HG02840 (cell line): Measurements from ENCODE around the gene MAPK8IP2.
"Not testable (repeated sequence)": the region's sequence is repeated elsewhere in the genome, so short reads cannot be mapped to it uniquely, and the experiment has no call there.

Experiments
- ATAC-seq: cut with Tn5 transposase; IDR thresholded peaks from one replicate; pipeline ENCODE4 v1.9.1; 2021; ENCODE audit warnings: mild to moderate bottlenecking, moderate library complexity, moderate number of reproducible peaks; ENCODE audit not compliant: unreplicated experiment, low FRiP score

Gene MAPK8IP2

DNA sequence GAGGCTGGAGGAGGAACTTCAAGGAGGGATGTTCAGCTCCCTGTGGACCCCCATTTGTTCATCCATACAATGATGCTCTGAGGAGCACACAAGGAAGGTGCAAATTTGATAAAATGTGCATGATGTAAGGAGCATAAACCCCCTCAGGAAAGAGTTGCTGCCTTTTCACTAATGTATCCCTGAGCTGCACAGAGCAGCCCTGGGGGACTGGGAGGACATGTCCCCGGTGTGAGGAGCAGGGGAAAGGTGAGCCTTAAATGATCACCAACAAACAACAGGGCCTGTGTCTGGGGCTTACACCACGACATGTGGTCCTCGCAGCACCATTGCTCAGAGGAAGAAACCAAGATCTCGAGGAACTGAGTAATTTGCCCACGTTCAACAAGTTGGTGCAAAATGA lies 3.5 kb upstream of the MAPK8IP2 start:
- ATAC-seq: no peak

DNA sequence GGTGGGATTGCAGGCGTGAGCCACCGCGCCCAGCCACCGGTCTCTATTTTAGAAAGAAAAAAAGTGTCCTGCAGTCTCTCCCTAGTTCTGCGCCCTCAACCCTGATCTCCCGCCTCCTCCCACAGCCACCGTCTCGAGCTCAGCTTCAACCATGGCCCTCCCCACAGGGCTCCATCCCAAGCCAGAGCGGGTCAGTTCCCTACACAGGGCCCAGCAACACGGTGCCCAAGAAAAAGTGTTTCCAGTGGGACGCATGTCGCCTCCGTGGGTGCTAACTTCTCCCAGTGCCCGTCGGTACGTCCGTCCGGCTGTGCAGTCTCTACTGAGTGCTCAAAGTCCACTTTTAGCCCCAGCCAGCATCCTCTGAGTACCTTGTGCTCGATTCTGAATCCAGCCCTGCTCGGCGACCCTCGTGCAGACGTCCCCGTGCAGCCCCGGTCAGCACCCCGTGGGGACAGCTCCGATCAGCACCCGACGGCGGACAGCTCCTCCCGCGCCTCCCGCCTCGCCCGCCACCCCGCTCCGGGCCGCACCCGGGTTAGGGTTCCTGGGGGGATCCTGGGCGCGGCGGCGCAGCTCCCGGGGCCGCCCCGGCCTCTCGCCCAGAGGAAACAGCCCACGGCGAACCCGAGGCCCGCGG lies 657 bp upstream of the MAPK8IP2 start:
- no peak for ATAC-seq

DNA sequence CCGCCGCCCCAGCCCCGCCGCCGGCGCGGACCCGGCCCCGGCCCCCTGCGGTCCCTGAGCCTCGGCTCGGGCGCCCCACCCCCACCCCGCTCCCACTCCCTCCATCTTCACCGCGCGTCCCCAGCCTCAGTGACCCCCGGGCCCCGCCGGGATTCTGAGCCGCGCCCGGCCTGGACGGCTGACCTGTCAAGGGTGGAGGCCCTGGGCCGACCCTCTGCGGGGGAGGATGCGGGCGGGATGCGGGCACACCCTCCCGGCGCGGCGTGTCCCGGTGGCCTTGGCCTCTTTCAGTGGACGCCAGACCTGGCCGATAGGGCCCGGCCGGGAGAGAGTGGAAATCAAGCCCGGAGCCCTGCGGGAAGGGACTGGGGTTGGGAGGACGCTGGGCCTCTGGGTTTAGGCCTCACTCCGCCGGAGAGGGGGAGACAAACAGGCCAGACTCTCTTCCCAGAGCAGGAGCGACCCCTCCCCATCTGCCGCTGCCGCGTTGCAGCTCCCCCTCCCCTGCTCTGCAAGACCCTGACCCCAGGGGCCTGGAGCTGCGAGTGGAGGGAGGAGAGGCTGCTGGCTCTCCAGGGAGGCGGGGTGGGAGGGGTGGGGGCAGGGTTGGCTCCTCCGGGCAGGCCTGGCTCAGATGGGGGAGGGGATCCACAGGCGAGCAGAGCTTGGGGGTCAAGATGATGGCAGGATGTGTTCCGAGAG lies 525 bp downstream of the MAPK8IP2 start:
- no peak for ATAC-seq

DNA sequence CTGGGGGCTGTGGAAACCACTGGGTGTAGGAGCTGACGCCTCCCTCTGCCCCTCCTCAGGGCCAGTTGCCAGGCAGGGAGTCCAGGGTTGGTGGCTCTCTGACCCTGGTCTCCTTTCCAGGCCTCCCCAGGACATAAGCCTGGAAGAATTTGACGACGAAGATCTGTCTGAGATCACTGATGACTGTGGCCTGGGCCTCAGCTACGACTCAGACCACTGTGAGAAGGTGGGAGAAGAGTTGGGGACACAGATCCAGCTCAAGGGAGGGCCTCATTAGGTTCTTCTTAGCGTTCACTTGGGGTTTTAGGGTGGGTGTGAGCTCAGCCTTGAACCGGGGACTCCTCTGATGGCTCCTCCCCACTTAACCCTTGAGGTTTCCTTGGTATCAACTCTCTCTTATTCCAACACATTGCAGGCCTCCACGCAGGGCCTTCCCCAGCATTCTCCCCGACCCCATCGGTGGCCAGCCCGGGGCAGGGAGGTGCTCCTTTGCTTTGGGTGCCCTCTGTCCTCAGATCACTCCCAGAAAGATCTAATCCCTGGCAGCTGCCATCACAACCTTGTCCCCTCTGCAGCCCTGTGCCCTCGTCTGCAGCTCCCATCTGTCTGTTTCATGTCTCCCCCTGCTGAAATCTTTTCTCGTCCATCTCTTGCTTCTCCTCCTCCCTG lies 1.2 kb downstream of the MAPK8IP2 start:
- ATAC-seq: no peak

DNA sequence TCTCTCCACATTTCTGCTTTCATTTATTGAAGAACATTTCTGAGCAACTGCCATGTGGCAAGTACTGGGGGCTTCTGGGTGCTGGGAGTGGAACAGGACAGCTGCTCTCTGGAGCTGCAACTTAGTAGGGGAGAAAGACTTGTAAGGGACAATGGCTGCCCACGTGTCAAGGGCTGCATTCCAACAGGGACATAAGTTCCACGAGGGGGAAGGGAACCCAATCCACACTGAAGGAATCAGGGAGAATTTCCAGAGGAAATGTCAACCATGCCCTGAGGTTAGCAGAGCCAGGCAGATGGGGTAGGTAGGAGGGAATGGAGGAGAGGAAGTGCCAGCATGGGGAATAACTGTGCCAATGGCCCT lies 1.7 kb downstream of the MAPK8IP2 start:
- no peak for ATAC-seq

DNA sequence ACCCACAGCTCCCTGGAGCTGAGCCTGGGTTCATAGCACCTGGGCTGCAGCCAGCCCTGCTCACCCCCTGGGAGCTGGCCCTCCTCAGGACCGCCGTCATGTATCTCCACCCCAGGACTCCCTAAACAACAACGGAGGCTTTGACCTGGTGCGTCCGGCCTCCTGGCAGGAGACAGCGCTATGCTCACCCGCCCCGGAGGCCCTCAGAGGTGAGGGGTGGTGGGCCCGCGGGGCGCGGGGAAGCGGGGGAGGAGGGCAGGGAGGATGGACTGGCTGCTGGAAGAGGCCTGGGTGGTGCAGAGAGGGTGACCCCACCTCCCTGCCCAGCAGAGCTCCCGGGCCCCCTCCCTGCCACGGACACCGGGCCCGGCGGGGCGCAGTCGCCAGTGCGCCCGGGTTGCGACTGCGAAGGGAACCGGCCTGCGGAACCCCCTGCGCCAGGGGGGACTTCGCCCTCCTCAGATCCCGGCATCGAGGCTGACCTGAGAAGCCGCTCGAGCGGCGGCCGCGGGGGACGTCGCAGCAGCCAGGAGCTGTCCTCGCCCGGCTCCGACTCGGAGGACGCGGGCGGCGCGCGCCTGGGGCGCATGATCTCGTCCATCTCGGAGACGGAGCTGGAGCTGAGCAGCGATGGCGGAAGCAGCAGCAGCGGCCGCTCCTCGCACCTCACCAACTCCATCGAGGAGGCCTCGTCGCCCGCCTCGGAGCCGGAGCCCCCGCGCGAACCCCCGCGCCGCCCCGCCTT lies 3.1 kb downstream of the MAPK8IP2 start:
- no peak for ATAC-seq

DNA sequence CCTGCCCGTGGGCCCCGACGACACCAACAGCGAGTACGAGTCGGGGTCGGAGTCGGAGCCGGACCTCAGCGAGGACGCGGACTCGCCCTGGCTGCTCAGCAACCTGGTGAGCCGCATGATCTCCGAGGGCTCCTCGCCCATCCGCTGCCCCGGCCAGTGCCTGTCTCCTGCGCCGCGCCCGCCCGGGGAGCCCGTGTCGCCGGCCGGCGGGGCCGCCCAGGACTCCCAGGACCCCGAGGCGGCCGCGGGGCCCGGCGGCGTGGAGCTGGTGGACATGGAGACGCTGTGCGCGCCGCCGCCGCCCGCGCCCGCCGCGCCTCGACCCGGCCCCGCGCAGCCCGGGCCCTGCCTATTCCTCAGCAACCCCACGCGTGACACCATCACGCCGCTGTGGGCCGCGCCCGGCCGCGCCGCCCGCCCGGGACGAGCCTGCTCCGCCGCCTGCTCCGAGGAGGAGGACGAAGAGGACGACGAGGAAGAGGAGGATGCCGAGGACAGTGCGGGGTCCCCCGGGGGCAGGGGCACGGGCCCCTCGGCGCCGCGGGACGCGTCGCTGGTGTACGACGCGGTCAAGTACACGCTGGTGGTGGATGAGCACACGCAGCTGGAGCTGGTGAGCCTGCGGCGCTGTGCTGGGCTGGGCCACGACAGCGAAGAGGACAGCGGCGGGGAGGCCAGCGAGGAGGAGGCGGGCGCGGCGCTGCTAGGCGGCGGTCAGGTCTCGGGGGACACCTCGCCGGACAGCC lies 3.8 kb downstream of the MAPK8IP2 start:
- no peak for ATAC-seq

DNA sequence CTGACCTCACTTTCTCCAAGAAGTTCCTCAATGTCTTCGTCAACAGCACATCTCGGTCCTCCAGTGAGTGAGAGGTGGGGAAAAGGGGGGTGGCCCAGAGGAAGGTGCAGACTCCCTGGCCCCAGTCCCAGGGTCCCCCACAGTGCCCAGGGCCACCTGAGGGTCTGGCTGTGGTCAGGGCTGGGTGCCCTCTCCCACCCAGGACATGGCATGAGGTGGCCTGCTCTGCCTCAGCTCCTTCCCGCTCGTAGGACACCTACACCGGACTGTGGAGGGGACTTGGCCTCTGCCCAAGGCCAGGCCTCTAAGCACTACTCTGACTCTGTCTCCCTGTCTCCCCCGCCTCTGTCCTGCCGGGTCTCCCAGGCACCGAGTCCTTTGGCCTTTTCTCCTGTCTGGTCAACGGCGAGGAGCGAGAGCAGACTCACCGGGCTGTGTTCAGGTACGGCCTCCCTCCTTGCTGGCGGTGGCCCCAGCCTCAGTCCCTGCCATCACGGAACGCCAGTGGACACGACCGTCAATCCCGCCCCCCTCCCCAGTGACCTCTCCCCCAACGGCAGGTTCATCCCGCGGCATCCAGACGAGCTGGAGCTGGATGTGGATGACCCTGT lies 4.5 kb downstream of the MAPK8IP2 start:
- no peak for ATAC-seq

DNA sequence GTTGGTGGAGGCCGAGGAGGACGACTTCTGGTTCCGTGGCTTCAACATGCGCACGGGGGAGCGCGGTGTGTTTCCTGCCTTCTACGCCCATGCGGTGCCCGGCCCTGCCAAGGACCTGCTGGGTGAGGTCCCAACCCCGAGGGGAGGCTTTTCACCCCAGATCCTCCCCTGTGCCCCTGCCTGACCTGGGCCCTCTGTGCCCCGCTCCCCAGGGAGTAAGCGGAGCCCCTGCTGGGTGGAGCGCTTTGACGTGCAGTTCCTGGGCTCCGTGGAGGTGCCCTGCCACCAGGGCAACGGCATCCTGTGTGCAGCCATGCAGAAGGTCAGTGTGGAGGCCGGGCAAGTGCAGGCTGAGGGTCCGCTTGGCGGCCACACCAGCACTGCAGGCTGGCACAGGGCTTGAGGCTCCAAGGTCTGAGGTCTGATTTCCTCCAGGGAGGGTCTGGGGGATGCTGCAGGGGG lies 5.1 kb downstream of the MAPK8IP2 start:
- no peak for ATAC-seq

DNA sequence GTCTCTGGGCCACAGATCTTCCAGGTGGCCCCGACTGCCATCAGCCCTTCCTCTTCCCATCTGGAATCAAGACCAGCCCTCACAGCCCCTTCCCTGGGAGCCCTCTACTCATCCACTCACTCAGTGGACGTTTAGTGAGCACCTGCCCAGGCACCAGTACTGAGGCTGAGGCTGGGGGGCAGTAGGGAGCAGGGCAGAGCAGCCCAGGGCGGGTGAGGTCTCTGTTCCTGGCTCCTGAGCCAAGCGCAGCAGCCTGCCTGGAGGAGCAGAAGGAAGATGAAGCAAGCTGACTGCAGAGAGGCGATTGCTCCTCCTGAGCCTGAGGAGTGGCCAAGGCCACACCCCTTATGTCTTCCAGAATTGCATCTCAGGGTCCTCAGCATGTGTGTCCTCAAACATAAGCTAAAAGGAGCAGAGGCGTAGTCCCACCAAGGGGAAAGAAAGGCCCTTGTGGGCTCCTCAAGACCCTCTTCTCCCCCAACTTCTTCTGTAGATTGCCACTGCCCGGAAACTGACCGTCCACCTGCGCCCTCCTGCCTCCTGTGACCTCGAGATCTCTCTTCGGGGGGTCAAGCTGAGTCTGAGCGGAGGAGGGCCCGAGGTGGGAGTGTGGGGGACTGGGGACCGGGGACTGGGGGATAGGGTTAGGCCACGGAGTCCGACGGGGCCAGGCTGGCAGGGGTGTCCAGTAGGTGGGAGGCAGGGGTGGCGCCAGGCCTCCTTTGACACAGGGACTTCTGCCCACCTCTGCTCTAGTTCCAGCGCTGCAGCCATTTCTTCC lies 5.8 kb downstream of the MAPK8IP2 start:
- no peak for ATAC-seq

DNA sequence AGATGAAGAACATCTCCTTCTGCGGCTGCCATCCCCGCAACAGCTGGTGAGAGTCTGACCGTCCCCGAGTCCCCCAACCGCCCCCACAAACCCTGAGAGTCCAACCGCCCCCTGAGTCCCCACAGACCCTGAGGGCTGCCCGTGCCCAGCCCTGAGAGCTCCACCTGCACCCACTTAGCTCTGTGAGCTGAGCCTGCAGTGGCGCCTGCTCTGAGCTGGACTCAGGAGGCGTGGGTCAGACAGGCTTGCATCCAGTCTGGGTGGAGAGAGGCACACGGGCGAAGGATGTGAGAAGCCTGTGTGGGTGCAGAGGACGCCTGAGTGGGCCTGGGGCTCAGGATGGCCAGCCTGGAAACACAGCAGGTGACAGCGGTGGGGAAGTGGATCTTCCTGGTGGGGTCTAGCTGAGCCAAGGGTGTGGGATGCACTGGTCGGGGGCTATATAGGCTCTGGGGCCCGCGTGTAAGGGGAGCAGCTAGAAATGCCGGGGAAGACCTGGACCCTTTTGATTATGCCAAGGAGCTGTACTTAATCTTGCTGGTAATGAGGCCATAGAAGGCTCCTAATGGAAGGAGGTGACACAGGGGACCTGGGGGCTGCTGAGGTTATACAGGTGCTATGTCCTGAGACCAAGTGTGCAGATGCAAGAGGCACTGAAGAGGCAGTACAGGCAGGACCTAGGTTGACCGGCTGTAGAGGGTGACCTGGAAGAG lies 6.5 kb downstream of the MAPK8IP2 start:
- no peak for ATAC-seq

DNA sequence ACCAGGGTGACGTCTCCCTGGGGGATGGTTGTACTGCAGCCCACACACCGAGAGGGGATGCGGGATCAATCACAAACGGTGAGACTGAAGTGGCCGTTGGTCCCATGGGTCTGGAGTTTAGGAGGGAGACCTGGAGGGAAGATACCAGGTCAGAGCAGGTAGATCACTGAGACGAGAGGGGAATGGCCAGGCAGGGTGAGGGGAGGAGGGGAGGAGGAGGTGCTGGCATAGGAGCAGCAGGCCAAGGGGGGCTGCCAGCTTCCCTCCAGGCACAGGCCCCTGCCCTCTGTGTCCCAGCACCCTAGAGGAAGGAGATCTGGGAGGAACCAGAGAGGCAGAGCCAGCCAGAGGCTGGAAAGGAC lies 7.0 kb downstream of the MAPK8IP2 start:
- no peak for ATAC-seq

DNA sequence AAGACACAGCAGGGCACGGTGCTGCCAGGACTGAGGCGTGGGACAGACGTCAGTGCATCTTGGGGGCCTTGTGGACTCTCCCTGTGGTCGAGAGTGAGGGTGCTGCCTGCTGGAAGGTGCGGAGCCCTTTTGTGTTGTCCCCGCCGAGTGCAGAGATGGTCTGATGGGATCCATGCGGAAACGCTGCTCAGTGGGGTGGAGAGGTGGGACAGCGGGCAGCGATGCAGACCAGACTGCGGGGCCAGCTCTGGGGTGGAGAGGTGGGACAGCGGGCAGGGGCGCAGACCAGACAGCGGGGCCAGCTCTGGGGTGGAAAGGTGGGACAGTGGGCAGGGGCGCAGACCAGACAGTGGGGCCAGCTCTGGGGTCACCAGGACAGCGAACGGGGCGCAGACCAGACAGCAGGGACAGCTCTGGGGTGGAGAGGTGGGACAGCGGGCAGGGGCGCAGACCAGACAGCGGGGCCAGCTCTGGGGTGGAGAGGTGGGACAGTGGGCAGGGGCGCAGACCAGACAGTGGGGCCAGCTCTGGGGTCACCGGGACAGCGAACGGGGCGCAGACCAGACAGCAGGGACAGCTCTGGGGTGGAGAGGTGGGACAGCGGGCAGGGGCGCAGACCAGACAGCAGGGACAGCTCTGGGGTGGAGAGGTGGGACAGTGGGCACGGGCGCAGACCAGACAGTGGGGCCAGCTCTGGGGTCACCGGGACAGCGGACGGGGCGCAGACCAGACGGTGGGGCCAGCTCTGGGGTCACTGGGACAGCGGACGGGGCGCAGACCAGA lies 7.7 kb downstream of the MAPK8IP2 start:
- ATAC-seq: not testable (repeated sequence)

DNA sequence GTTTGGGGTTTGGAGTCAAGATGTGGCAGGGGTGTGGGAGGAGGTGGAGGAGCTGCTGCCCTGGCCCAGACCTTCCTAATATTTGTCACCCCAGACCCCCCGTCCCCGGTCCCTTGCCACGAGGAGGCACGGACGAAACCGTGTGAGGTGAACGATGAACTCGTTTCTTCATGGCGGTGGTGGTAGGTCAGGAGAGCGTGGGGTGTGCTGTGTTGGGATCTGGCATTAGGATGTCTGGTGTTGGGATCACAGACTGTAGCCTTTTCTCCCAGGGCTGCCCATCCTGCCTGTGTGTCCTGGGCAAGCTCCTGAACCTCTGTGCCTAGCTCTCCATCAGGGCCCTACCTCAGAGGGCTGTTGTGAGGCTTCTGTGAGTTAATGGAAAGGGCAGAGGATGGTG lies 8.4 kb downstream of the MAPK8IP2 start:
- no peak for ATAC-seq

DNA sequence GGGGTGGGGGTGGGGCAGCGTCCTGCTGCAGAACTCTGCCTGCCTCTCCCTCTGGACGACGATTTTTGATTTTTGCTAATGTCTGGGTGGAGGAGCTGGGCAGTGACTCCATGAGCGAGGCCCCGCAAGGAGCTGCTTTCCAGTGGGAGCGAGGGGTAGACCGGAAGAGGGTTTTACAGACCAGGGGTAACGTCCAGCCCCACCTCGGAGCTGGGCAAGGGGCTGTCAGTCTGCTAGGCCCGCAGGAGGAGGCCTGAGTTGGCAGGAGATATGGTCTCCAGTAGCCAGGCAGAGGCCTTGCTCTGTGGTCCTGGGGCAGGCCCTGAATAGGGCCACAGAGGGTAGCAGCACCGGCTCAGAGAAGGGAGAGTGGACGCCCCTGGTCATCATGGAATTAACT lies 9.0 kb downstream of the MAPK8IP2 start:
- no peak for ATAC-seq

DNA sequence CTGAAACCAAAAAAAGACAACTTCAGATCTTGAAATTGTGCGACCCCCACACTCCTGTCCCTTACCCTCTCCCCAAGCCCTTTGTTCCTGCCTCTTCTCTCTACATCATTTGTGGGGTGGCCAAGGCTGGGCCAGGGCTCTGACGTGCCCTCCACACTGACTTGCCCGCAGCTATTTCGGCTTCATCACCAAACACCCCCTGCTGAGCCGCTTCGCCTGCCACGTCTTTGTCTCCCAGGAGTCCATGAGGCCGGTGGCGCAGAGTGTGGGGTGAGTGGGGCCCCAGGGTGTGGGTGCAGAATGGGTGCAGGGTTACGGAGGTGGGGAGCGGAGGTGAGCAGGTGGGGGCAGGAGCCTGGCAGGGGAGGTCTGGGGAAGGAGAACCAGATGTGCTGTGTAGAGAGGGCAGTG lies 9.5 kb downstream of the MAPK8IP2 start:
- ATAC-seq: no peak

DNA sequence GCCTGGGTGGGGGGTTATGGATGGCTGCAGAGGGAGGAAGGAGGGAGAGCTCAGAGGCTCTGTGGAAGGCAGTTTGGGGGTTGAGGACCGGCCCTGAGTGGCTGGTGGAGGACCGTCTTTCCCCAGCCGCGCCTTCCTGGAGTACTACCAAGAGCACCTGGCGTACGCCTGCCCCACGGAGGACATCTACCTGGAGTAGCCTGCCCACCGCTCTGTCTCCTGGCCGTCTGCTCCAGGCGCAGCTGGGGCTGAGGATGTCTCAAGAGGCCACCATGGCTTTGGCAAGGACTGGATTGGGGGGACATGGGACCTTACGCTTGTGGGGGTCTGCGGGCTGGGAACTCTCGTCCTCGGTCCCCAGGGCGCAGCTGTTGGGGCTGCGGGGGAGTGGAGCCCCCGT lies 10.0 kb downstream of the MAPK8IP2 start:
- ATAC-seq: no peak
